ENCODE data around the gene CIC.

CIC gene

GRCh38 chr19:42290523-42291434 is 21.7 kb downstream of the CIC start:
- Histone ChIP-seq H3K4me1 (ENCODE audit: control insufficient read depth, insufficient read depth, low read length) (peaks cover 9% of the 10 kb centered on the region), H3K36me3 (ENCODE audit: control insufficient read depth, insufficient read depth, low read length) (peaks cover 36% of the 10 kb centered on the region), H3K9me3 (ENCODE audit: control insufficient read depth, insufficient read depth, low read length) (no peaks in the 10 kb centered on the region), H3K27me3 (ENCODE audit: control insufficient read depth, insufficient read depth, low read length) (no peaks in the 10 kb centered on the region), H3K27ac (ENCODE audit: low read length) (no peak overlapping the region), H3K4me3 (ENCODE audit: low read length) (no peak overlapping the region)
- no peak for DNase-seq (ENCODE audit: low read depth, low spot score)
- WGBS (ENCODE audit: insufficient coverage, insufficient read length): no CpG with 5 or more reads among the region's 31 CpGs

GRCh38 chr19:42291435-42291810 is 22.4 kb downstream of the CIC start:
- H3K4me1 ChIP-seq (ENCODE audit: control insufficient read depth, insufficient read depth, low read length): peaks cover 7% of the 10 kb centered on the region
- no CpG with 5 or more reads among the region's 9 CpGs for WGBS (ENCODE audit: insufficient coverage, insufficient read length)

GRCh38 chr19:42292042-42292960 is 23.2 kb downstream of the CIC start:
- H3K4me3 ChIP-seq (ENCODE audit: low read length): no peak overlapping the region
- peaks cover 33% of the 10 kb centered on the region for H3K36me3 ChIP-seq (ENCODE audit: control insufficient read depth, insufficient read depth, low read length)
- no peak overlapping the region for H3K27ac ChIP-seq (ENCODE audit: low read length)
- DNase-seq (ENCODE audit: low read depth, low spot score): no peak
- H3K4me1 ChIP-seq (ENCODE audit: control insufficient read depth, insufficient read depth, low read length): peaks cover 6% of the 10 kb centered on the region
- no peaks in the 10 kb centered on the region for H3K9me3 ChIP-seq (ENCODE audit: control insufficient read depth, insufficient read depth, low read length)
- WGBS (ENCODE audit: insufficient coverage, insufficient read length): no CpG with 5 or more reads among the region's 27 CpGs
- H3K27me3 ChIP-seq (ENCODE audit: control insufficient read depth, insufficient read depth, low read length): no peaks in the 10 kb centered on the region

More at GRCh38 chr19:42291435-42291810, 22.4 kb downstream of the CIC start:
- H3K36me3 ChIP-seq (ENCODE audit: control insufficient read depth, insufficient read depth, low read length): peaks cover 36% of the 10 kb centered on the region
- no peak overlapping the region for H3K4me3 ChIP-seq (ENCODE audit: low read length)
- H3K9me3 ChIP-seq (ENCODE audit: control insufficient read depth, insufficient read depth, low read length): no peaks in the 10 kb centered on the region
- H3K27me3 ChIP-seq (ENCODE audit: control insufficient read depth, insufficient read depth, low read length): no peaks in the 10 kb centered on the region
- DNase-seq (ENCODE audit: low read depth, low spot score): no peak
- no peak overlapping the region for H3K27ac ChIP-seq (ENCODE audit: low read length)

- WGBS (ENCODE audit: insufficient coverage, insufficient read length): no CpG with 5 or more reads among the region's 14 CpGs
- DNase-seq (ENCODE audit: low read depth, low spot score): no peak
- H3K27me3 ChIP-seq (ENCODE audit: control insufficient read depth, insufficient read depth, low read length): no peaks in the 10 kb centered on the region
- no peak overlapping the region for H3K4me3 ChIP-seq (ENCODE audit: low read length)
- no peak overlapping the region for H3K27ac ChIP-seq (ENCODE audit: low read length)
- no peaks in the 10 kb centered on the region for H3K9me3 ChIP-seq (ENCODE audit: control insufficient read depth, insufficient read depth, low read length)
- peaks cover 26% of the 10 kb centered on the region for H3K36me3 ChIP-seq (ENCODE audit: control insufficient read depth, insufficient read depth, low read length)
- H3K4me1 ChIP-seq (ENCODE audit: control insufficient read depth, insufficient read depth, low read length): peaks cover 6% of the 10 kb centered on the region
These were observed 23.9 kb downstream of the CIC start for GRCh38 chr19:42292963-42293362.

GRCh38 chr19:42293540-42293939 is 24.5 kb downstream of the CIC start:
- H3K27me3 ChIP-seq (ENCODE audit: control insufficient read depth, insufficient read depth, low read length): no peaks in the 10 kb centered on the region
- H3K4me1 ChIP-seq (ENCODE audit: control insufficient read depth, insufficient read depth, low read length): peaks cover 6% of the 10 kb centered on the region
- no CpG with 5 or more reads among the region's 17 CpGs for WGBS (ENCODE audit: insufficient coverage, insufficient read length)
- H3K36me3 ChIP-seq (ENCODE audit: control insufficient read depth, insufficient read depth, low read length): peaks cover 26% of the 10 kb centered on the region
- H3K27ac ChIP-seq (ENCODE audit: low read length): no peak overlapping the region
- H3K9me3 ChIP-seq (ENCODE audit: control insufficient read depth, insufficient read depth, low read length): no peaks in the 10 kb centered on the region
- no peak overlapping the region for H3K4me3 ChIP-seq (ENCODE audit: low read length)
- DNase-seq (ENCODE audit: low read depth, low spot score): no peak

GRCh38 chr19:42293948-42294347 is 24.9 kb downstream of the CIC start:
- H3K36me3 ChIP-seq (ENCODE audit: control insufficient read depth, insufficient read depth, low read length): peaks cover 23% of the 10 kb centered on the region
- no peak overlapping the region for H3K4me3 ChIP-seq (ENCODE audit: low read length)
- H3K27ac ChIP-seq (ENCODE audit: low read length): no peak overlapping the region
- H3K4me1 ChIP-seq (ENCODE audit: control insufficient read depth, insufficient read depth, low read length): peaks cover 6% of the 10 kb centered on the region
- WGBS (ENCODE audit: insufficient coverage, insufficient read length): no CpG with 5 or more reads among the region's 15 CpGs
- DNase-seq (ENCODE audit: low read depth, low spot score): no peak
- H3K9me3 ChIP-seq (ENCODE audit: control insufficient read depth, insufficient read depth, low read length): no peaks in the 10 kb centered on the region
- H3K27me3 ChIP-seq (ENCODE audit: control insufficient read depth, insufficient read depth, low read length): no peaks in the 10 kb centered on the region

GRCh38 chr19:42294471-42295137 is 25.6 kb downstream of the CIC start:
- Histone ChIP-seq H3K4me3 (ENCODE audit: low read length) (no peak overlapping the region), H3K9me3 (ENCODE audit: control insufficient read depth, insufficient read depth, low read length) (no peaks in the 10 kb centered on the region), H3K27me3 (ENCODE audit: control insufficient read depth, insufficient read depth, low read length) (no peaks in the 10 kb centered on the region), H3K4me1 (ENCODE audit: control insufficient read depth, insufficient read depth, low read length) (peaks cover 6% of the 10 kb centered on the region), H3K36me3 (ENCODE audit: control insufficient read depth, insufficient read depth, low read length) (peaks cover 19% of the 10 kb centered on the region), H3K27ac (ENCODE audit: low read length) (no peak overlapping the region)
- no peak for DNase-seq (ENCODE audit: low read depth, low spot score)
- no CpG with 5 or more reads among the region's 24 CpGs for WGBS (ENCODE audit: insufficient coverage, insufficient read length)

- Histone ChIP-seq H3K4me1 (ENCODE audit: control insufficient read depth, insufficient read depth, low read length) (peaks cover 6% of the 10 kb centered on the region), H3K36me3 (ENCODE audit: control insufficient read depth, insufficient read depth, low read length) (peaks cover 19% of the 10 kb centered on the region), H3K27me3 (ENCODE audit: control insufficient read depth, insufficient read depth, low read length) (no peaks in the 10 kb centered on the region), H3K27ac (ENCODE audit: low read length) (no peak overlapping the region), H3K9me3 (ENCODE audit: control insufficient read depth, insufficient read depth, low read length) (no peaks in the 10 kb centered on the region), H3K4me3 (ENCODE audit: low read length) (no peak overlapping the region)
- WGBS (ENCODE audit: insufficient coverage, insufficient read length): no CpG with 5 or more reads among the region's 5 CpGs
- no peak for DNase-seq (ENCODE audit: low read depth, low spot score)
These were observed 26.3 kb downstream of the CIC start for GRCh38 chr19:42295342-42295741.

GRCh38 chr19:42295831-42296525 is 26.9 kb downstream of the CIC start:
- WGBS (ENCODE audit: insufficient coverage, insufficient read length): no CpG with 5 or more reads among the region's 6 CpGs
- H3K27ac ChIP-seq (ENCODE audit: low read length): no peak overlapping the region
- peaks cover 12% of the 10 kb centered on the region for H3K36me3 ChIP-seq (ENCODE audit: control insufficient read depth, insufficient read depth, low read length)
- no peaks in the 10 kb centered on the region for H3K27me3 ChIP-seq (ENCODE audit: control insufficient read depth, insufficient read depth, low read length)
- peaks cover 2% of the 10 kb centered on the region for H3K4me1 ChIP-seq (ENCODE audit: control insufficient read depth, insufficient read depth, low read length)
- H3K9me3 ChIP-seq (ENCODE audit: control insufficient read depth, insufficient read depth, low read length): no peaks in the 10 kb centered on the region
- DNase-seq (ENCODE audit: low read depth, low spot score): no peak
- H3K4me3 ChIP-seq (ENCODE audit: low read length): no peak overlapping the region

All from iPS DF 6.9 (cell line).